ENCODE data around the gene ZBTB14. TPM values are rescaled to one million over a fixed set of nuclear protein-coding genes. Genes with fewer than 3 reads are reported as not detected.

ZBTB14 gene
- total RNA-seq = 1 to 10 TPM; 5.6 to 6.9 TPM
- polyA plus RNA-seq = 1 to 10 TPM; 2.2 to 3.3 TPM

- WGBS = under 1% methylated on average over 115 of the region's 116 CpGs
- Histone ChIP-seq H3K27ac (ENCODE audit: low read depth in 1 of 2, low read length in 2 of 2) (peak within 1 kb of the TSS; percentile 96), H3K9ac (ENCODE audit: low read depth in 1 of 2, low read length in 2 of 2) (peak within 1 kb of the TSS; percentile 64 to 75), H3K27me3 (ENCODE audit: control insufficient read depth in 4 of 4, insufficient read depth in 4 of 4, low read length in 3 of 4) (no peaks in the 10 kb centered on the region), H3K4me1 (ENCODE audit: control insufficient read depth in 4 of 4, insufficient read depth in 4 of 4, low read length in 3 of 4) (peaks cover 2 to 15% (median 7%) of the 10 kb centered on the region in 4 donors), H3K9me3 (ENCODE audit: control insufficient read depth in 4 of 4, low read length in 3 of 4) (no peaks in the 10 kb centered on the region), H3K36me3 (ENCODE audit: control insufficient read depth in 4 of 4, insufficient read depth in 3 of 4, low read depth in 1 of 4, low read length in 3 of 4) (peaks cover 0 to 18% (median 7%) of the 10 kb centered on the region in 4 donors), H3K4me3 (ENCODE audit: low read depth in 1 of 3, low read length in 3 of 3) (peak within 1 kb of the TSS; percentile 89 to 99 (median 96))
- TF ChIP-seq JUND (IDR thresholded peaks at IDR 0.05) (no peak), YY1 (IDR thresholded peaks at IDR 0.05) (no peak), EGR1 (IDR thresholded peaks at IDR 0.05; ENCODE audit: low read depth in 2 of 2) (no peak), FOXA2 (IDR thresholded peaks at IDR 0.05) (no peak), TAF1 (conservative IDR thresholded peaks at IDR 0.05) (no peak), NR2F2 (IDR thresholded peaks at IDR 0.05) (no peak), SP1 (IDR thresholded peaks at IDR 0.05) (no peak), ZBTB33 (IDR thresholded peaks at IDR 0.05) (no peak), RAD21 (IDR thresholded peaks at IDR 0.05) (no peak)
- DNase-seq (ENCODE audit: low spot score) = peak; percentile 61
Measured at GRCh38 chr18:5295231-5295920, at the start of gene ZBTB14. Gene ZBTB14, minus strand, starts transcription at chr18:5295726. Its CDS starts 2,480 bp downstream, at chr18:5293246.

GRCh38 chr18:5339202-5339834 is 43.8 kb upstream of the ZBTB14 start:
- Histone ChIP-seq H3K4me1 (ENCODE audit: control insufficient read depth in 4 of 4, insufficient read depth in 4 of 4, low read length in 3 of 4) (no peaks in the 10 kb centered on the region), H3K4me3 (ENCODE audit: low read depth in 1 of 3, low read length in 3 of 3) (no peak overlapping the region), H3K27me3 (ENCODE audit: control insufficient read depth in 4 of 4, insufficient read depth in 4 of 4, low read length in 3 of 4) (no peaks in the 10 kb centered on the region), H3K9ac (ENCODE audit: low read depth in 1 of 2, low read length in 2 of 2) (no peak overlapping the region), H3K9me3 (ENCODE audit: control insufficient read depth in 4 of 4, low read length in 3 of 4) (no peaks in the 10 kb centered on the region), H3K36me3 (ENCODE audit: control insufficient read depth in 4 of 4, insufficient read depth in 3 of 4, low read depth in 1 of 4, low read length in 3 of 4) (no peaks in the 10 kb centered on the region), H3K27ac (ENCODE audit: low read depth in 1 of 2, low read length in 2 of 2) (no peak overlapping the region)
- WGBS = 59% methylated on average over 2 of the region's 2 CpGs
- no peak for DNase-seq (ENCODE audit: low spot score)
- TF ChIP-seq FOXA2 (IDR thresholded peaks at IDR 0.05) = no peak
- TF ChIP-seq ATF3 (IDR thresholded peaks at IDR 0.05) = no peak
- no peak for TF ChIP-seq ZBTB33 (IDR thresholded peaks at IDR 0.05)
- no peak for TF ChIP-seq NR2F2 (IDR thresholded peaks at IDR 0.05)
- no peak for TF ChIP-seq MAX (IDR thresholded peaks at IDR 0.05)
- no peak for TF ChIP-seq EGR1 (IDR thresholded peaks at IDR 0.05; ENCODE audit: low read depth in 2 of 2)
- TF ChIP-seq FOXA1 (IDR thresholded peaks at IDR 0.05) = no peak
- no peak for TF ChIP-seq CTCF (IDR thresholded peaks at IDR 0.05; ENCODE audit: low read depth, low read length, missing input control)
- TF ChIP-seq RXRA (IDR thresholded peaks at IDR 0.05) = no peak
- no peak for TF ChIP-seq TAF1 (conservative IDR thresholded peaks at IDR 0.05)
- no peak for TF ChIP-seq SP1 (IDR thresholded peaks at IDR 0.05)
- no peak for TF ChIP-seq HNF4A (conservative IDR thresholded peaks at IDR 0.05)
- no peak for TF ChIP-seq JUND (IDR thresholded peaks at IDR 0.05)
- no peak for TF ChIP-seq YY1 (IDR thresholded peaks at IDR 0.05)
